GM21423 (cell line): ENCODE results near the gene HCFC1.
"Not testable (repeated sequence)": the region's sequence is repeated elsewhere in the genome, so short reads cannot be mapped to it uniquely, and the experiment has no call there.

ENCODE experiments used
- ATAC-seq: cut with Tn5 transposase; IDR thresholded peaks from one replicate; pipeline ENCODE4 v1.9.1; 2021; ENCODE audit warnings: mild to moderate bottlenecking, moderate library complexity; ENCODE audit not compliant: unreplicated experiment

The HCFC1 gene

GRCh38 chrX:154010330-154011087, 38.9 kb upstream of the HCFC1 start:
- ATAC-seq: no peak

GRCh38 chrX:154008521-154008920, 36.9 kb upstream of the HCFC1 start:
- ATAC-seq: no peak

- ATAC-seq: no peak
These were observed 35.3 kb upstream of the HCFC1 start for GRCh38 chrX:154006947-154007346.

DNA sequence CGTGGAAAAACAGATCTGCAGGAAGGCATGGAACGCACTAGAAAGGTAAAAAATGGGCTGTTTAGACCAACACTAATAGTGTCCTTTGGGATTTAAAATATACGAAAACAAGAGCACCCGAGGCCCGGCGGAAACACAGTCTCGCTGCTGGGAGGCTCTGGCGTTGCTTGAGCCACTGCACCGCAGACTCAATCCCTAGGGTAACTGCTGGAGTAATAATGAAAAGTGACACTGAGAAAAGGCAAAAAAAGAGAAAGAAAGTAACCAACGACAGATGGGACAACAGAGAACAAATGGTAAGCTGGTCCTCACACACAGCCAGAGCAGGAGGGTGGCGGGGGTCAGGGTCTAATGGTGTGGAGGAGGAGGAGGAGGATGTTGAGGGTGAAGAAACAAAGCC, 32.7 kb upstream of the HCFC1 start:
- no peak for ATAC-seq

DNA sequence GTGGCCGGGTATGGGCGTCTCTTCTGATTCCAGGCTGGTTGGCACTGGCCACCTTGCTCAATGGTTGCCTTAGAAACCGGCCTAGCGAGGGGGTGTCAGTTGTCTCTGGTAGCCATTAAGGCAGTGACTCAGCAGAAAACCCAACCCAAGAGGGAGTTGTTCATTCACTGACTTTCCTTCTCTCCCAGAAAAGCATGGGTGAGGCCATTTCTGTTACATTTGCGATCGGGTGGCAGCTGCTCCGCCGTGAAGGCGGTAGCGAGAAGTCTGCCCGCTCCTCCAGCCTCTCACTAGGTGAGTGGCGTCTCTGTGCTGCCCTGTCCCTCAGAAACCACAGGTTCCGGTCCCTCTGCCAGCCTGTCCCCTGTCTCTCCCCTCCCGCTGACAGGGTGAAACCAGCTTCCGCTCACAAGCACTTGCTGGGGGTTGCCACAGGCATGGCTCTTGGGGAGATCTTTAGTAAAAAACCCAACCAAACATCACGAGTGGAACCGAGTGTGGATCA, 30.6 kb upstream of the HCFC1 start:
- peak; percentile 62 for ATAC-seq

DNA sequence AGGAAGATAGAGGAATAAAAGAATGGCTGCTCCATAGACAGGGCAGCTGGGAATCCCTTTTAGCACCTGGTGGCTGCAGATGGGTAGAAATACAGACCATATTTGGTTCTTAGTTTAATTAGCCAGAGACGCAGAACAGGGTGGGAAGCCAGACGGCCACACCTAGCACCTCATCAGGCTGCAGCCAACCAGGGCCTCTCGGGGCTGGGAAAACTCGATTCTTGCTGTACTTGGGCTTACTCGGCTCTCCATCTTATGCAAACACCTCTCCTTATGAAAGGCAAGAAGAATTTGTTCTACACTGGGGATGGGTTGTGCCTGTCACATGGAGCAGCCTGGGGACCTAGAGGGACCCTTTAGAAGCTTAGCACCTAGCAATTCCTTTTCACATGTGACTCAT, 28.4 kb upstream of the HCFC1 start:
- no peak for ATAC-seq

DNA sequence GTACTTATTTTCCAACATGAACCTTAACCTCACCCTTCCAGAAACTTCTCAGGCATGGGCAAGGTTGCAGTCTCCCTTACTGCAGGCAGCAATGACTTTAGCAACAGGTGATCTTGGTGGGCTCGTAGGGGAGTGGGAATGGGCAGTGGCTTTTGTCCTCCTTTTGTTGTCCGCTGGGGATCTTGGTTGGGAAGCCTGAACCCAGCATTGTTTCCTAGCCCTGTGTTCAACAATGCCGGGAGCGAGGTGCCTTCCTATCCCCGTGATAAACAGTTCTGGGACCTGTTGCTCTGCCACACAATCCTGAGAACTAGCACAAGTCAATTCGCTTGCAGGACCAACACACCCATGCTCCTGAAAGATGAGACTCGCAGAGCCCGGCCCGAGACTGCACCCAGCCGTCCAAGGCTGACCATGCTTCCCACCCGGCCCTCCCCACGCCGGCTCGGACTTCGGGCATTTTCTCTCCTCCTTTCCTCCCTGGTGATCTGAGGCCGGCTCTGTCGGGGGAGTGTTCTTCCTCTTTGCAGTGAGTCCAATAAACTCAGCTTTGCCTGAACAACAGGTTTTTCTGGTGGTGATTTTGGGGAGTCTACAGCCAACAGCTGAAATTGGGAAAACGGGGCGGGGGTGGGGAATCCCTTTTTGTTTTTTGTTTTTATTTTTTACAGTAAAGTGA, 27.9 kb upstream of the HCFC1 start:
- ATAC-seq: no peak

DNA sequence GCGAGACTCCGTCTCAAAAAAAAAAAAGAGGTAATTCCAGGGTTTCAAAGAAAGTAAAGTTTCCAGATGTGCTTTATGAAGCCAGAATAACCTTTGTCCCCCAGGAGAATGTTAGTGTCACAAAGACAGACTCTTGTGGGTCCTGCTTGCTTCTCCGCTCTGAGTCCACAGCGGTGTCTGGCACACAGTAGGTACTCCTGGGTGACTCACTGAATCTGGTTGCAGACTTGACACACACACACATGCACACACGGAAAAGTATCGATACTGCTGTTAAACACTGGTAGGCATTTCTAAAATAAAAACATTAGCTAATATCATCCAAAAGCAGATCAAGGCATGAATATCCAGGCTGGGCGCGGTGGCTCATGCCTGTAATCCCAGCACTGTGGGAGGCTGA, 23.9 kb upstream of the HCFC1 start:
- no peak for ATAC-seq

- ATAC-seq: not testable (repeated sequence)
These were observed 22.8 kb upstream of the HCFC1 start for GRCh38 chrX:153994398-153994797.

GRCh38 chrX:153993978-153994377, 22.4 kb upstream of the HCFC1 start:
- no peak for ATAC-seq

DNA sequence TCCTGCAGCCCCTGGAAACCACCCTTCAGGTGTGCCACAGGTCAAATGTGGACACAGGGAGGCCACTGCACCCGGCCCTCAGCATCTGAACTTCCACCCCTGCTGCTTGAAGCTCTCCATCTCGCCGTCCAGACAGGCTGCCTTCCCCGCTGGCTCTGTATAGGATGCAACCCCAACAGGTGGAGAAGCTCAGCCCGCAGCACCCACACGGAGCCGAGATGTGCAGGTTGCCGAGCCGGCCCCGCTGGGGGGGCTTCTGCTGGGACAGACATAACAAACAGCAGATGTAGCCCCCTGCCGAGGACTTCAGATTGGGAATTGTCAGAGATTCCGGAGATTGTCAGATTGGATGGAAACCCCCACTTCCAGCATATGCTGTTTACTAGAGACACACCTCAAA, 21.5 kb upstream of the HCFC1 start:
- ATAC-seq: no peak

- no peak for ATAC-seq
These were observed 20.6 kb upstream of the HCFC1 start for GRCh38 chrX:153992180-153992579.

DNA sequence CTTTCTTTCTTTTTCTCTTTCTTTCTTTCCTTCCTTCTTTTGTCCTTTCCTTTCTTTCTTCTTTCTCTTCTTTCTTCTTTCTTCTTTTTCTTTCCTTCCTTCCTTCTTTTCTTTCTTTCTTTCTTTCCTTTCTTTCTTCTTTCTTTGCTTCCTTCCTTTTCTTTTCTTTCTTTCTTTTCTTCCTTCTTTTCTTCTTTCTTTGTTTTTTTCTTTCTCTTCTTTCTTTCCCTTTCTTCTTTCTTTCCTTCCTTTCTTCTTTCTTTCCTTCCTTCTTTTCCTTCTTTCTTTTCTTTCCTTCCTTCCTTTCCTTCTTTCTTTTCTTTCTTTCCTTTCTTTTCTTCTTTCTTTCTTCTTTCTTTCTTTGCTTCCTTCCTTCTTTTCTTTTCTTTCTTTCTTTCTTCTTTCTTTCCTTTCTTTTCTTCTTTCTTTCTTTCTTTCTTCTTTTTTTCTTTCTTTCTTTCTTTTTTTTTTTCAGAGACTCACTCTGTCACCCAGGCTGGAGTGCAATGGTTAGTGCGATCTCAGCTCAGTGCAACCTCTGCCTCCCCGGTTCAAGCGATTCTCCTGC, 19.5 kb upstream of the HCFC1 start:
- no peak for ATAC-seq

- no peak for ATAC-seq
These were observed 18.5 kb upstream of the HCFC1 start for GRCh38 chrX:153989973-153990655.

DNA sequence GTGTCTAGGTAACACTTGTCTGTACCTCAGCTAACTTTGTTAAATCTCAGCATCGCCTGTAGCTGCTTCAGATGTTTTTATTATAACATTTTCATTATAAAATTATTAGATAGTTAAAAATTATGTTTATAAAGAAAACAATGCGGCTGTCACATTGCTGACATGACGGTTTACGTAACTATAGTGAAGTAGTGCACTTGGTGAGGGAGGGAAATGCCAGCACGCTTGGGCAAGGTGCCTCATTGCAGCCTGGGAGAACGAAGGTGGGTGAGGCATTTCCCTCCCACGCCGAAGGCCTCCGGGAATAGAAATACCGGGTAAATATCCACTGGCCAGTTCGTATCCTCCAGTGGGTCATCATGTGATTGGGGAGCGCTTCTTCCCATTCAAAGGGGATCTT, 16.9 kb upstream of the HCFC1 start:
- no peak for ATAC-seq

GRCh38 chrX:153984351-153985178, 12.9 kb upstream of the HCFC1 start:
- no peak for ATAC-seq

DNA sequence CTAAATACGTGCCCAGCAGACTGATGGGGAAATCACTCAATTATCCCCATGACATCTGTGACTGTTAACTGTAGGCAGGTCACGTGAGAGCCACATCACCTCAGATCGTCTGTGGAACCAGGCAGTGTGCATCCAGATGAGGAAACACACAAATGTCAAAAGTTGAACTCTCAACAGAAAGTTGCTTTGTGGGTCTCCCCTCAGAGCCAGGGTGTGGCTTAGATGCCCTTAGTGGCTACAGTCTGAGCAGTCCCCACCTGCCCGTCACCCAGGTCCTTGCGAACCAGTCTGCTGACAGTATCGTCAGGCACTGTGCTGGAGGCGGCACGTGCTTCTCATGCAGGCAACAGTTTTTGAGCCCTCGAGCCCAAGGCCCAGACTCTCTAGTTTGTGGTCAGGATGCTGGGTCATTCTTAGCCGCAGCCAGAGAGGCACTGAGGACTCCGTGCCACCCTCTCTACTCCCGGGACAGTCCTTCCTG, 11.7 kb upstream of the HCFC1 start:
- no peak for ATAC-seq

- no peak for ATAC-seq
These were observed 10.3 kb upstream of the HCFC1 start for GRCh38 chrX:153981771-153982533.

DNA sequence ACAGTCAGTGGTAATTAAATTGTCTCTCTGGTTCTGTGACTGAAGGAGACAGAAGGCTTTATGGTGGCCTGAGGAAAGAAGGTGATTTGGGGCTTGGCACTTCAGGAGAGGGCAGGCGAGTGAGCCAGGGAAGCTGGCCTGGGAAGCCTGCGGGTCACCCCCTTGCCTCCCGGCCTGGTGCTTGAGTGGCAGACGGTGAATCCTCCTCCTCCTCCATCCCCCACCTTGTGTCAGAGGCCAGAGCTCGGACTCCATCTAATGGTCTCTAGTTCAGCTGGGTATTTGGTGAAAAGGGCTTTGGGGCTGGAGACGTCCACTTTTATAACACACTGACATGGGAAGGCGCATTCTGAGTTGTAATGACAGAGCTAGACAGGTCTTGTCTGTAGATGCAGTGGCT, 9.6 kb upstream of the HCFC1 start:
- ATAC-seq: no peak

GRCh38 chrX:153980394-153980793, 8.8 kb upstream of the HCFC1 start:
- ATAC-seq: peak; percentile 50
